H9 (cell line): ENCODE measurements around the gene PDGFB. TPM values are rescaled to one million over a fixed set of nuclear protein-coding genes. Genes with fewer than 3 reads are reported as not detected.
A peak's percentile ranks its signal among the peaks of the same experiment; 100 is the strongest.

Source experiments
- DNase-seq: peaks from one replicate; pipeline ENCODE4 v3.0.0-alpha.2; 2017
- H2AFZ ChIP-seq: one replicate; pipeline ENCODE4 v1.6.1; 2013; ENCODE audit warnings: mild to moderate bottlenecking, low read length, control low read depth, moderate library complexity
- H2AK5ac ChIP-seq: 2 replicates; pipeline ENCODE4 v1.6.1; 2013; ENCODE audit warnings: low read length, control low read depth, mixed read lengths; ENCODE audit not compliant: insufficient read length
- H2BK120ac ChIP-seq: one replicate; pipeline ENCODE4 v1.6.1; 2013; ENCODE audit warnings: low read depth, mild to moderate bottlenecking, low read length, control low read depth, inconsistent platforms; ENCODE audit not compliant: poor library complexity, severe bottlenecking
- H2BK12ac ChIP-seq: 2 replicates; pipeline ENCODE4 v1.6.1; 2013; ENCODE audit warnings: low read length, control low read depth, mixed read lengths, low read depth; ENCODE audit not compliant: insufficient read length
- H2BK15ac ChIP-seq: 2 replicates; pipeline ENCODE4 v1.6.1; 2013; ENCODE audit warnings: low read depth, low read length, control low read depth
- H2BK20ac ChIP-seq: one replicate; pipeline ENCODE4 v1.6.1; 2013; ENCODE audit warnings: low read depth, mild to moderate bottlenecking, low read length, control low read depth, inconsistent platforms; ENCODE audit not compliant: poor library complexity, severe bottlenecking
- H2BK5ac ChIP-seq: 2 replicates; pipeline ENCODE4 v1.6.1; 2013; ENCODE audit warnings: low read length, control low read depth, mixed read lengths; ENCODE audit not compliant: insufficient read length
- H3K14ac ChIP-seq: 2 replicates; pipeline ENCODE4 v1.6.1; 2013; ENCODE audit warnings: low read length, control low read depth; ENCODE audit not compliant: insufficient read depth
- H3K18ac ChIP-seq: 2 replicates; pipeline ENCODE4 v1.6.1; 2013; ENCODE audit warnings: low read depth, mild to moderate bottlenecking, mixed read lengths, low read length, control low read depth; ENCODE audit not compliant: insufficient read length
- H3K23ac ChIP-seq: 2 replicates; pipeline ENCODE4 v1.6.1; 2013; ENCODE audit warnings: low read length, control low read depth, mixed read lengths, low read depth; ENCODE audit not compliant: insufficient read length
- H3K23me2 ChIP-seq: 2 replicates; pipeline ENCODE4 v1.6.1; 2013; ENCODE audit warnings: low read depth, mild to moderate bottlenecking, mixed read lengths, low read length, control low read depth; ENCODE audit not compliant: insufficient read length, poor library complexity, severe bottlenecking
- H3K27ac ChIP-seq: 2 replicates; pipeline ENCODE4 v1.5.1; 2013; ENCODE audit warnings: low read length, control low read depth, mixed read lengths, low read depth; ENCODE audit not compliant: insufficient read length
- H3K27me3 ChIP-seq: 2 replicates; pipeline ENCODE4 v1.6.1; 2013; ENCODE audit warnings: low read length, control low read depth, inconsistent platforms; ENCODE audit not compliant: insufficient read depth
- H3K4ac ChIP-seq: 2 replicates; pipeline ENCODE4 v1.6.1; 2013; ENCODE audit warnings: low read depth, mild to moderate bottlenecking, control low read depth, inconsistent platforms, low read length, moderate library complexity
- H3K4me1 ChIP-seq: 2 replicates; pipeline ENCODE4 v1.6.1; 2013; ENCODE audit warnings: low read length, control low read depth, inconsistent platforms; ENCODE audit not compliant: insufficient read depth
- H3K4me2 ChIP-seq: 2 replicates; pipeline ENCODE4 v1.6.1; 2013; ENCODE audit warnings: low read length, control low read depth, mixed read lengths; ENCODE audit not compliant: insufficient read length, insufficient read depth
- H3K56ac ChIP-seq: 2 replicates; pipeline ENCODE4 v1.6.1; 2013; ENCODE audit warnings: low read depth, mild to moderate bottlenecking, mixed read lengths, low read length, control low read depth; ENCODE audit not compliant: insufficient read length
- H3K79me1 ChIP-seq: 2 replicates; pipeline ENCODE4 v1.6.1; 2013; ENCODE audit warnings: low read depth, mild to moderate bottlenecking, moderate library complexity, low read length, control low read depth, inconsistent platforms; ENCODE audit not compliant: insufficient read depth, poor library complexity, severe bottlenecking
- H3K79me2 ChIP-seq: 2 replicates; pipeline ENCODE4 v1.6.1; 2013; ENCODE audit warnings: low read length, control low read depth, inconsistent platforms; ENCODE audit not compliant: insufficient read depth
- H3K9ac ChIP-seq: 2 replicates; pipeline ENCODE4 v1.6.1; 2013; ENCODE audit warnings: low read length, control low read depth, mixed read lengths; ENCODE audit not compliant: insufficient read length; ENCODE audit errors: extremely low read depth
- H3K9me3 ChIP-seq: one replicate; pipeline ENCODE4 v1.6.1; 2013; ENCODE audit warnings: low read depth, low read length, inconsistent platforms; ENCODE audit not compliant: control insufficient read depth
- H3T11ph ChIP-seq: one replicate; pipeline ENCODE4 v1.6.1; 2013; ENCODE audit warnings: mild to moderate bottlenecking, low read length, control low read depth, inconsistent platforms
- H4K20me1 ChIP-seq: one replicate; pipeline ENCODE4 v1.6.1; 2013; ENCODE audit not compliant: control insufficient read depth, insufficient read length, insufficient read depth
- H4K5ac ChIP-seq: 2 replicates; pipeline ENCODE4 v1.6.1; 2013; ENCODE audit warnings: low read depth, mild to moderate bottlenecking, mixed read lengths, low read length, control low read depth; ENCODE audit not compliant: insufficient read length
- H4K8ac ChIP-seq: replicated peaks from 2 replicates; pipeline ENCODE4 v1.6.1; 2013; ENCODE audit warnings: low read length, control low read depth, mixed read lengths, low read depth; ENCODE audit not compliant: insufficient read length
- H4K91ac ChIP-seq: 2 replicates; pipeline ENCODE4 v1.6.1; 2013; ENCODE audit warnings: low read depth, mild to moderate bottlenecking, moderate library complexity, mixed read lengths, low read length, control low read depth; ENCODE audit not compliant: insufficient read length
- H3K27ac Mint-ChIP-seq, 3 experiments: 2 replicates in 2 of 3; 3 replicates in 1 of 3; pipeline ENCODE4 v1.8.0; 2020 to 2021; ENCODE audit warnings: mixed read lengths in 3 of 3, mild to moderate bottlenecking in 1 of 3, moderate library complexity in 1 of 3
- H3K27me3 Mint-ChIP-seq: 2 replicates; pipeline ENCODE4 v1.8.0; 2021; ENCODE audit warnings: low read depth, mild to moderate bottlenecking, moderate library complexity, mixed read lengths
- H3K36me3 Mint-ChIP-seq, 3 experiments: 2 replicates in 2 of 3; 3 replicates in 1 of 3; pipeline ENCODE4 v1.8.0; 2020 to 2021; ENCODE audit warnings: low read depth in 3 of 3, mixed read lengths in 3 of 3; ENCODE audit not compliant: insufficient read depth in 1 of 3
- H3K4me1 Mint-ChIP-seq, 2 experiments: 2 replicates each; pipeline ENCODE4 v1.8.0; 2020; ENCODE audit warnings: mixed read lengths in 2 of 2
- H3K4me3 Mint-ChIP-seq, 2 experiments: 2 replicates in 1 of 2; 3 replicates in 1 of 2; pipeline ENCODE4 v1.8.0; 2020 to 2021; ENCODE audit warnings: mild to moderate bottlenecking in 2 of 2, mixed read lengths in 2 of 2, moderate library complexity in 1 of 2
- H3K9me3 Mint-ChIP-seq, 2 experiments: 2 replicates in 1 of 2; 3 replicates in 1 of 2; pipeline ENCODE4 v1.8.0; 2020; ENCODE audit warnings: mild to moderate bottlenecking in 2 of 2, mixed read lengths in 2 of 2, moderate library complexity in 1 of 2
- CTCF ChIP-seq: fragments of 200-600 bp; sonication (generic); conservative IDR thresholded peaks from 3 replicates; pipeline ENCODE4 v1.8.0; 2021; ENCODE audit warnings: antibody characterized with exemption, mild to moderate bottlenecking
- WGBS: extraction: QIAGEN DNeasy Blood & Tissue Kit; methylation state at CpG from one replicate; pipeline ENCODE4 v1.1.7; 2013; ENCODE audit warnings: missing lambda C conversion rate, low lambda C conversion rate, mixed read lengths; ENCODE audit not compliant: insufficient read length; ENCODE audit errors: extremely low coverage; 5-methylcytosine and 5-hydroxymethylcytosine counted together
- total RNA-seq: library from RNA; stranded (reverse); gene quantifications from 2 replicates; pipeline ENCODE4 v1.2.1, GENCODE V29; 2021

Gene PDGFB
- total RNA-seq, 1 experiment from 2014 or later: 6.1 TPM

- Mint-ChIP-seq H3K9me3 (peaks cover 4% of the 10 kb centered on the region in 2 experiments; a peak in 3 of 5 replicates), H3K4me3 (peak overlapping the region; percentile 68 to 88), H3K27ac (no peak overlapping the region), H3K4me1 (peaks cover 16 to 29% of the 10 kb centered on the region in 2 experiments), H3K27me3 (peaks cover 83% of the 10 kb centered on the region), H3K36me3 (peaks cover 0 to 3% (median 2%) of the 10 kb centered on the region in 3 experiments; a peak in 2 of 7 replicates)
- Histone ChIP-seq H3K56ac (no peak overlapping the region), H3K14ac (0 out of 2 replicates have a peak overlapping the region, but pooled peaks have one; percentile 16), H3K4ac (no peak overlapping the region), H3K18ac (peak overlapping the region; percentile 43), H2BK15ac (no peak overlapping the region), H3T11ph (no peak overlapping the region), H3K27ac (no peak overlapping the region), H2BK120ac (no peak overlapping the region), H3K27me3 (peaks cover 19% of the 10 kb centered on the region), H2BK5ac (no peak overlapping the region), H4K91ac (no peak overlapping the region), H3K79me2 (no peaks in the 10 kb centered on the region), H4K20me1 (peaks cover 4% of the 10 kb centered on the region), H3K9me3 (no peaks in the 10 kb centered on the region), H3K4me2 (peak overlapping the region; percentile 18), H3K4me1 (no peaks in the 10 kb centered on the region), H3K23ac (no peak overlapping the region), H3K9ac (peak overlapping the region; percentile 39), H3K23me2 (peaks cover 18% of the 10 kb centered on the region), H2AK5ac (no peak overlapping the region), H2AFZ (no peak overlapping the region), H3K79me1 (no peaks in the 10 kb centered on the region), H4K8ac (no peak overlapping the region), H2BK12ac (no peak overlapping the region), H2BK20ac (no peak overlapping the region), H4K5ac (no peak overlapping the region)
- TF ChIP-seq CTCF: no peak
- no peak for DNase-seq
- no CpG with 5 or more reads among the region's 65 CpGs for WGBS
Observed at GRCh38 chr22:39243439-39244135, 1.2 kb downstream of the PDGFB start.
